DOHH2 (cell line): Measurements from ENCODE around the gene RAD51B.

Source experiments
- EZH2phosphoT487 ChIP-seq: fragments of 200-600 bp; sonication (generic); IDR thresholded peaks from 2 replicates; pipeline ENCODE4 v1.6.1; 2017; ENCODE audit warnings: borderline replicate concordance, mild to moderate bottlenecking, antibody characterized with exemption, low read length, moderate library complexity, mixed read lengths
- TF ChIP-seq, protein P1 (sequence below): fragments of 200-600 bp; sonication (generic); IDR thresholded peaks from one replicate; pipeline ENCODE4 v1.5.1; 2014; ENCODE audit warnings: antibody characterized with exemption, mild to moderate bottlenecking, low read depth, low read length; ENCODE audit not compliant: poor library complexity, severe bottlenecking

DNA sequence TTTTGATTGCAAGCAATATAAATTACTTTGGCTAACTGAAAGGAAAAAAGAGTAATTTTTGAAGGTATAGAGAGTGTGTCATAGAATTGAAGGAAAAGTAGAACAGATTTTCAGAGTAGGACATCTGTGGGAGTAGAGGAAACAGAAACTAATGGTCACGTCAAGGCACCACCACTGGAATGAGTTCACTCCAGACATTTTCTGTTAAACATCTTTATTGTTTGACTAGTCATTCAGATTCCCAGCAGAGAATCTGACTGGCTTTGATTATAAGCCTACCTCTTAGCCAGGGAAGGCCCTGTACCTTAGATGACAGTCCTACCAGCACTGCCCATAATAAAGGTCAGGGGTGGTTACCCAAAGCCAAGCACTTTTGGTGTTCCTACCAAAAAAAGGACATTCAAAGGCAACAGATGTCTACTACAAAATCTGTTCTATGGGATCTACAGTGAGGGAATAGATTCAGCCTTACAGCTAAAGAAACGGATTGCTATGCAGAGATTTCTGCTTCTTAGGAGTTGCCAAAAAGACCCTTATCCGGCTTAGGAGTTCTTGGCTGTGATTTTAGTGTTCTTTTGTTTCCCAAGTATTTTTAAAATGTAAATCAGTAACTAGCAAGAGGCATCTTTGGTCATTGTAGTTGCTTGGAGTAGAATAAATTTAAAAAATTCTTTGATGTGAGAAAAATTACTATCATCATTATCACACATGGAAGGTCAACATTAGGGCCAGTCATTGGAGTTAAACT is 410.8 kb downstream of the RAD51B start:
- TF ChIP-seq, protein P1, sequence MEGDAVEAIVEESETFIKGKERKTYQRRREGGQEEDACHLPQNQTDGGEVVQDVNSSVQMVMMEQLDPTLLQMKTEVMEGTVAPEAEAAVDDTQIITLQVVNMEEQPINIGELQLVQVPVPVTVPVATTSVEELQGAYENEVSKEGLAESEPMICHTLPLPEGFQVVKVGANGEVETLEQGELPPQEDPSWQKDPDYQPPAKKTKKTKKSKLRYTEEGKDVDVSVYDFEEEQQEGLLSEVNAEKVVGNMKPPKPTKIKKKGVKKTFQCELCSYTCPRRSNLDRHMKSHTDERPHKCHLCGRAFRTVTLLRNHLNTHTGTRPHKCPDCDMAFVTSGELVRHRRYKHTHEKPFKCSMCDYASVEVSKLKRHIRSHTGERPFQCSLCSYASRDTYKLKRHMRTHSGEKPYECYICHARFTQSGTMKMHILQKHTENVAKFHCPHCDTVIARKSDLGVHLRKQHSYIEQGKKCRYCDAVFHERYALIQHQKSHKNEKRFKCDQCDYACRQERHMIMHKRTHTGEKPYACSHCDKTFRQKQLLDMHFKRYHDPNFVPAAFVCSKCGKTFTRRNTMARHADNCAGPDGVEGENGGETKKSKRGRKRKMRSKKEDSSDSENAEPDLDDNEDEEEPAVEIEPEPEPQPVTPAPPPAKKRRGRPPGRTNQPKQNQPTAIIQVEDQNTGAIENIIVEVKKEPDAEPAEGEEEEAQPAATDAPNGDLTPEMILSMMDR: no peak
- TF ChIP-seq EZH2phosphoT487: no peak
